ENCODE results near the gene NPHS2. TPM values are rescaled to one million over a fixed set of nuclear protein-coding genes. Genes with fewer than 3 reads are reported as not detected.

Gene NPHS2
- total RNA-seq, 1 experiment from 2014 or later: not detected

DNA sequence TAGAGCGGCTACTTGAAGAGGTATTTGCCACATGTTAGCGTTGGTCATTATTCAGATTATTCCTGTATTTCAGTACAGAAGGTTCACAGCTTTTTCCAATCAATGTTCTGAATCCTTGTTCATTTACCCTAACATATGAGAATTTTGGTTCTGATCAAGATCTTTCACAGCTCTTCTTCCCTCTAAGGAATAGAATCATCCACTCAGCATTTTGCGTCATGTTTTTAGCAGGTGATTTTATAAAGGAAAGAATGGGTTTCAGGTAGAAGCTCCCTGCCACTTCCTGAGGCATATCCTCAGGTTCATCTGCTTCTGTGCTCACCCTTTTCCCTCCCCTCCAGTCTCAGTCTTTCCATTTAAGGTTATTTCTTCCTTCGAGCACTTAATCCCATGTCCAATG lies 66.4 kb downstream of the NPHS2 start:
- TF ChIP-seq, protein P1, sequence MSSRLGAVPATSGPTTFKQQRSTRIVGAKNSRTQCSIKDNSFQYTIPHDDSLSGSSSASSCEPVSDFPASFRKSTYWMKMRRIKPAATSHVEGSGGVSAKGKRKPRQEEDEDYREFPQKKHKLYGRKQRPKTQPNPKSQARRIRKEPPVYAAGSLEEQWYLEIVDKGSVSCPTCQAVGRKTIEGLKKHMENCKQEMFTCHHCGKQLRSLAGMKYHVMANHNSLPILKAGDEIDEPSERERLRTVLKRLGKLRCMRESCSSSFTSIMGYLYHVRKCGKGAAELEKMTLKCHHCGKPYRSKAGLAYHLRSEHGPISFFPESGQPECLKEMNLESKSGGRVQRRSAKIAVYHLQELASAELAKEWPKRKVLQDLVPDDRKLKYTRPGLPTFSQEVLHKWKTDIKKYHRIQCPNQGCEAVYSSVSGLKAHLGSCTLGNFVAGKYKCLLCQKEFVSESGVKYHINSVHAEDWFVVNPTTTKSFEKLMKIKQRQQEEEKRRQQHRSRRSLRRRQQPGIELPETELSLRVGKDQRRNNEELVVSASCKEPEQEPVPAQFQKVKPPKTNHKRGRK (CRISPR knock-in tag; IDR thresholded peaks at IDR 0.05; ENCODE audit: borderline replicate concordance): no peak
- TF ChIP-seq TEAD4 (CRISPR knock-in tag; IDR thresholded peaks at IDR 0.05): no peak
- TF ChIP-seq NFATC4 (CRISPR knock-in tag; IDR thresholded peaks at IDR 0.05): no peak
- TF ChIP-seq NFYB (CRISPR knock-in tag; conservative IDR thresholded peaks at IDR 0.05; ENCODE audit: low read depth): no peak
- no peak for TF ChIP-seq KAT7 (CRISPR knock-in tag; IDR thresholded peaks at IDR 0.05; ENCODE audit: borderline replicate concordance)
- TF ChIP-seq, protein P2, sequence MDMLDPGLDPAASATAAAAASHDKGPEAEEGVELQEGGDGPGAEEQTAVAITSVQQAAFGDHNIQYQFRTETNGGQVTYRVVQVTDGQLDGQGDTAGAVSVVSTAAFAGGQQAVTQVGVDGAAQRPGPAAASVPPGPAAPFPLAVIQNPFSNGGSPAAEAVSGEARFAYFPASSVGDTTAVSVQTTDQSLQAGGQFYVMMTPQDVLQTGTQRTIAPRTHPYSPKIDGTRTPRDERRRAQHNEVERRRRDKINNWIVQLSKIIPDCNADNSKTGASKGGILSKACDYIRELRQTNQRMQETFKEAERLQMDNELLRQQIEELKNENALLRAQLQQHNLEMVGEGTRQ (CRISPR knock-in tag; IDR thresholded peaks at IDR 0.05): no peak
- TF ChIP-seq SOX15 (CRISPR knock-in tag; IDR thresholded peaks at IDR 0.05): no peak
- TF ChIP-seq, protein P3, sequence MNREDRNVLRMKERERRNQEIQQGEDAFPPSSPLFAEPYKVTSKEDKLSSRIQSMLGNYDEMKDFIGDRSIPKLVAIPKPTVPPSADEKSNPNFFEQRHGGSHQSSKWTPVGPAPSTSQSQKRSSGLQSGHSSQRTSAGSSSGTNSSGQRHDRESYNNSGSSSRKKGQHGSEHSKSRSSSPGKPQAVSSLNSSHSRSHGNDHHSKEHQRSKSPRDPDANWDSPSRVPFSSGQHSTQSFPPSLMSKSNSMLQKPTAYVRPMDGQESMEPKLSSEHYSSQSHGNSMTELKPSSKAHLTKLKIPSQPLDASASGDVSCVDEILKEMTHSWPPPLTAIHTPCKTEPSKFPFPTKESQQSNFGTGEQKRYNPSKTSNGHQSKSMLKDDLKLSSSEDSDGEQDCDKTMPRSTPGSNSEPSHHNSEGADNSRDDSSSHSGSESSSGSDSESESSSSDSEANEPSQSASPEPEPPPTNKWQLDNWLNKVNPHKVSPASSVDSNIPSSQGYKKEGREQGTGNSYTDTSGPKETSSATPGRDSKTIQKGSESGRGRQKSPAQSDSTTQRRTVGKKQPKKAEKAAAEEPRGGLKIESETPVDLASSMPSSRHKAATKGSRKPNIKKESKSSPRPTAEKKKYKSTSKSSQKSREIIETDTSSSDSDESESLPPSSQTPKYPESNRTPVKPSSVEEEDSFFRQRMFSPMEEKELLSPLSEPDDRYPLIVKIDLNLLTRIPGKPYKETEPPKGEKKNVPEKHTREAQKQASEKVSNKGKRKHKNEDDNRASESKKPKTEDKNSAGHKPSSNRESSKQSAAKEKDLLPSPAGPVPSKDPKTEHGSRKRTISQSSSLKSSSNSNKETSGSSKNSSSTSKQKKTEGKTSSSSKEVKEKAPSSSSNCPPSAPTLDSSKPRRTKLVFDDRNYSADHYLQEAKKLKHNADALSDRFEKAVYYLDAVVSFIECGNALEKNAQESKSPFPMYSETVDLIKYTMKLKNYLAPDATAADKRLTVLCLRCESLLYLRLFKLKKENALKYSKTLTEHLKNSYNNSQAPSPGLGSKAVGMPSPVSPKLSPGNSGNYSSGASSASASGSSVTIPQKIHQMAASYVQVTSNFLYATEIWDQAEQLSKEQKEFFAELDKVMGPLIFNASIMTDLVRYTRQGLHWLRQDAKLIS (CRISPR knock-in tag; IDR thresholded peaks at IDR 0.05; ENCODE audit: borderline replicate concordance): no peak
- TF ChIP-seq IRF2 (CRISPR knock-in tag; IDR thresholded peaks at IDR 0.05; ENCODE audit: borderline replicate concordance, low read depth): no peak
- no peak for TF ChIP-seq SMAD4 (CRISPR knock-in tag; IDR thresholded peaks at IDR 0.05)
- TF ChIP-seq, protein P4, sequence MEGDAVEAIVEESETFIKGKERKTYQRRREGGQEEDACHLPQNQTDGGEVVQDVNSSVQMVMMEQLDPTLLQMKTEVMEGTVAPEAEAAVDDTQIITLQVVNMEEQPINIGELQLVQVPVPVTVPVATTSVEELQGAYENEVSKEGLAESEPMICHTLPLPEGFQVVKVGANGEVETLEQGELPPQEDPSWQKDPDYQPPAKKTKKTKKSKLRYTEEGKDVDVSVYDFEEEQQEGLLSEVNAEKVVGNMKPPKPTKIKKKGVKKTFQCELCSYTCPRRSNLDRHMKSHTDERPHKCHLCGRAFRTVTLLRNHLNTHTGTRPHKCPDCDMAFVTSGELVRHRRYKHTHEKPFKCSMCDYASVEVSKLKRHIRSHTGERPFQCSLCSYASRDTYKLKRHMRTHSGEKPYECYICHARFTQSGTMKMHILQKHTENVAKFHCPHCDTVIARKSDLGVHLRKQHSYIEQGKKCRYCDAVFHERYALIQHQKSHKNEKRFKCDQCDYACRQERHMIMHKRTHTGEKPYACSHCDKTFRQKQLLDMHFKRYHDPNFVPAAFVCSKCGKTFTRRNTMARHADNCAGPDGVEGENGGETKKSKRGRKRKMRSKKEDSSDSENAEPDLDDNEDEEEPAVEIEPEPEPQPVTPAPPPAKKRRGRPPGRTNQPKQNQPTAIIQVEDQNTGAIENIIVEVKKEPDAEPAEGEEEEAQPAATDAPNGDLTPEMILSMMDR (IDR thresholded peaks at IDR 0.05): no peak
- TF ChIP-seq, protein P5, sequence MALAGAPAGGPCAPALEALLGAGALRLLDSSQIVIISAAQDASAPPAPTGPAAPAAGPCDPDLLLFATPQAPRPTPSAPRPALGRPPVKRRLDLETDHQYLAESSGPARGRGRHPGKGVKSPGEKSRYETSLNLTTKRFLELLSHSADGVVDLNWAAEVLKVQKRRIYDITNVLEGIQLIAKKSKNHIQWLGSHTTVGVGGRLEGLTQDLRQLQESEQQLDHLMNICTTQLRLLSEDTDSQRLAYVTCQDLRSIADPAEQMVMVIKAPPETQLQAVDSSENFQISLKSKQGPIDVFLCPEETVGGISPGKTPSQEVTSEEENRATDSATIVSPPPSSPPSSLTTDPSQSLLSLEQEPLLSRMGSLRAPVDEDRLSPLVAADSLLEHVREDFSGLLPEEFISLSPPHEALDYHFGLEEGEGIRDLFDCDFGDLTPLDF (CRISPR knock-in tag; IDR thresholded peaks at IDR 0.05): no peak
- H3K36me3 Mint-ChIP-seq: no peaks in the 10 kb centered on the region
- H3K4me1 Mint-ChIP-seq: no peaks in the 10 kb centered on the region
- H3K4me3 Mint-ChIP-seq: no peak overlapping the region
- no peak for ATAC-seq
- H3K27me3 Mint-ChIP-seq (ENCODE audit: low read depth): no peaks in the 10 kb centered on the region
- no peak overlapping the region for H3K27ac Mint-ChIP-seq
- POLR2A ChIA-PET: no interaction called here
- DNase-seq (ENCODE audit: low spot score): no peak
- CTCF ChIA-PET: no interaction called here
- peaks cover 17% of the 10 kb centered on the region for H3K9me3 Mint-ChIP-seq

DNA sequence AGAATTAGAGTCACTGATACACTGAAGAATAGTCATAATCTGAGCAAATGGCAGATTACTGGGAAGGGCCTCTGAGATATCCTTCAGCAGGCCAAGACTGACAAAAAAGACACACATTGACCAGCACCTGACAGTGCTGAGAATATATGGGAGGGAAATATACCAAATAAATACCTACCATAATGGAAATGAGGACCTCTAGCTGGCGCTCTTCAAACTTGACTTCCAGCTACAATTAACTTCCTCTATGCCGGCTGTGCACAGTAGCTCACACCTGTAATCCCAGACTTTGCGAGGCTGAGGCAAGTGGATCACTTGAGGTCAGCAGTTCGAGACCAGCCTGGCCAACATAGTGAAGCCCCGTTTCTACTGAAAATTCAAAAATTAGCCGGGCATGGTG lies 69.5 kb downstream of the NPHS2 start:
- H3K27me3 Mint-ChIP-seq (ENCODE audit: low read depth): no peaks in the 10 kb centered on the region
- H3K36me3 Mint-ChIP-seq: no peaks in the 10 kb centered on the region
- no peak overlapping the region for H3K4me3 Mint-ChIP-seq
- H3K4me1 Mint-ChIP-seq: no peaks in the 10 kb centered on the region
- peak; percentile 36; the same call in 1 of the 2 replicates for ATAC-seq
- DNase-seq (ENCODE audit: low spot score): no peak
- ChIA-PET CTCF (no interaction called here), POLR2A (no interaction called here)
- no peak overlapping the region for H3K27ac Mint-ChIP-seq
- H3K9me3 Mint-ChIP-seq: peaks cover 5% of the 10 kb centered on the region; the same call in 1 of the 2 replicates
- TF ChIP-seq TP53 (CRISPR knock-in tag; IDR thresholded peaks at IDR 0.05): no peak
- TF ChIP-seq NFE2L1 (CRISPR knock-in tag; IDR thresholded peaks at IDR 0.05): no peak
- TF ChIP-seq NR2C2 (CRISPR knock-in tag; IDR thresholded peaks at IDR 0.05): no peak
- TF ChIP-seq GTF2I (CRISPR knock-in tag; conservative IDR thresholded peaks at IDR 0.05): no peak
- TF ChIP-seq ZNF671 (CRISPR knock-in tag; IDR thresholded peaks at IDR 0.05): no peak
- TF ChIP-seq, protein P6, sequence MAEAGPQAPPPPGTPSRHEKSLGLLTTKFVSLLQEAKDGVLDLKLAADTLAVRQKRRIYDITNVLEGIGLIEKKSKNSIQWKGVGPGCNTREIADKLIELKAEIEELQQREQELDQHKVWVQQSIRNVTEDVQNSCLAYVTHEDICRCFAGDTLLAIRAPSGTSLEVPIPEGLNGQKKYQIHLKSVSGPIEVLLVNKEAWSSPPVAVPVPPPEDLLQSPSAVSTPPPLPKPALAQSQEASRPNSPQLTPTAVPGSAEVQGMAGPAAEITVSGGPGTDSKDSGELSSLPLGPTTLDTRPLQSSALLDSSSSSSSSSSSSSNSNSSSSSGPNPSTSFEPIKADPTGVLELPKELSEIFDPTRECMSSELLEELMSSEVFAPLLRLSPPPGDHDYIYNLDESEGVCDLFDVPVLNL (CRISPR knock-in tag; IDR thresholded peaks at IDR 0.05; ENCODE audit: borderline replicate concordance, low read depth): no peak
- TF ChIP-seq SMAD4 (CRISPR knock-in tag; IDR thresholded peaks at IDR 0.05): no peak
- TF ChIP-seq, protein P7, sequence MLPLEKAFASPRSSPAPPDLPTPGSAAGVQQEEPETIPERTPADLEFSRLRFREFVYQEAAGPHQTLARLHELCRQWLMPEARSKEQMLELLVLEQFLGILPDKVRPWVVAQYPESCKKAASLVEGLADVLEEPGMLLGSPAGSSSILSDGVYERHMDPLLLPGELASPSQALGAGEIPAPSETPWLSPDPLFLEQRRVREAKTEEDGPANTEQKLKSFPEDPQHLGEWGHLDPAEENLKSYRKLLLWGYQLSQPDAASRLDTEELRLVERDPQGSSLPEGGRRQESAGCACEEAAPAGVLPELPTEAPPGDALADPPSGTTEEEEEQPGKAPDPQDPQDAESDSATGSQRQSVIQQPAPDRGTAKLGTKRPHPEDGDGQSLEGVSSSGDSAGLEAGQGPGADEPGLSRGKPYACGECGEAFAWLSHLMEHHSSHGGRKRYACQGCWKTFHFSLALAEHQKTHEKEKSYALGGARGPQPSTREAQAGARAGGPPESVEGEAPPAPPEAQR (CRISPR knock-in tag; IDR thresholded peaks at IDR 0.05): no peak
- no peak for TF ChIP-seq ZNF219 (CRISPR knock-in tag; IDR thresholded peaks at IDR 0.05; ENCODE audit: borderline replicate concordance)
- TF ChIP-seq, protein P8, sequence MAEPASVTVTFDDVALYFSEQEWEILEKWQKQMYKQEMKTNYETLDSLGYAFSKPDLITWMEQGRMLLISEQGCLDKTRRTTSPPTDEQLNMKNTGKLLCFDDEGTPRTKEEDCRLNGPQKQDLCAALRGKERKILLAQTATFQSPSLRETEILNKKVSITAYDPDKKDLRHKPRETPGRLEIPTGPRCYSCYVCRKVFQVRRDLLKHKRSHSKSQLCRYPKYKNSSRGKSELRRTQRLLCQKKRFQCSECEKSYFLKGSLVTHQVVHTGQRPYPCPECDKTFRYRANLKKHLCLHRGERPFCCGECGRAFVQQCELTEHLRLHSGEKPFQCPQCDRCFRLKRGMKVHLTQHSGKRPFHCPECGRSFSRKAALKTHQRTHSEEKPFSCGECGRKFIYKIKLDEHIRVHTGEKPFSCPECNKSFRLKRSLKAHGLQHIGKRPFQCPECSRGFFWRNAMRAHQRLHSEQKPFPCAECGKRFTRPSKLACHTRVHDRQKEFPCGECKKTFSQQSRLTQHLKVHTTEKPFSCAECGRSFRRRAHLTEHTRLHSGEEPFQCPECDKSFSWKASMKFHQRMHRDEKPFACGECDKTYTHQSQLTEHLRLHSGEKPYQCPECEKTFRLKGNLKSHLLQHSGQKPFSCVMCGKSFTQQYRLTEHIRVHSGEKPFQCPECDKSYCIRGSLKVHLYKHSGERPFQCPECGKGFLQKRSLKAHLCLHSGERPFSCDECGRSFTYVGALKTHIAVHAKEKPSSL (CRISPR knock-in tag; conservative IDR thresholded peaks at IDR 0.05): no peak
- TF ChIP-seq PRRX2 (CRISPR knock-in tag; IDR thresholded peaks at IDR 0.05): no peak
- TF ChIP-seq TEAD4 (CRISPR knock-in tag; IDR thresholded peaks at IDR 0.05): no peak
